H1 (cell line): ENCODE measurements around the gene GSE1. TPM values are rescaled to one million over a fixed set of nuclear protein-coding genes. Genes with fewer than 3 reads are reported as not detected.

Source experiments
- CTCF ChIA-PET: fragments of 300-600 bp; sonication (Branson Sonifier 250); formaldehyde crosslinking; loops from one replicate; lab custom pipeline; 2021; ENCODE audit not compliant: partially characterized antibody; lab: Charles Lee
- POLR2A ChIA-PET: fragments of 300-600 bp; sonication (Branson Sonifier 250); formaldehyde crosslinking; loops from one replicate; lab custom pipeline; 2021; ENCODE audit warnings: inconsistent platforms; ENCODE audit not compliant: partially characterized antibody; lab: Charles Lee
- DNase-seq, 2 experiments: peaks; one replicate each; pipeline versions ENCODE4 v3.0.0 to v3.0.0-alpha.2; 2010 to 2022; ENCODE audit warnings: low spot score in 2 of 2, low read depth in 1 of 2, mixed read lengths in 1 of 2
- FAIRE-seq: peaks from 2 replicates; lab custom pipeline; 2011; peaks lifted over from hg19 to GRCh38; lab: Jason Lieb, UNC
- H2AFZ ChIP-seq: 2 replicates; pipeline ENCODE4 v1.8.1; 2012; ENCODE audit warnings: low read length, inconsistent platforms
- H2AK5ac ChIP-seq: 2 replicates; pipeline ENCODE4 v1.6.1; 2013; ENCODE audit warnings: low read depth, low read length
- H2BK120ac ChIP-seq: replicated peaks from 2 replicates; pipeline ENCODE3; 2013; ENCODE audit warnings: low read depth, low read length, inconsistent platforms
- H2BK12ac ChIP-seq: 2 replicates; pipeline ENCODE4 v1.6.1; 2013; ENCODE audit warnings: low read depth, low read length
- H2BK15ac ChIP-seq: 2 replicates; pipeline ENCODE4 v1.6.1; 2013; ENCODE audit warnings: low read length
- H2BK20ac ChIP-seq: 2 replicates; pipeline ENCODE4 v1.6.1; 2013; ENCODE audit warnings: low read length
- H2BK5ac ChIP-seq: 2 replicates; pipeline ENCODE4 v1.6.1; 2013; ENCODE audit warnings: low read depth, low read length
- H3K14ac ChIP-seq: 2 replicates; pipeline ENCODE4 v1.6.1; 2013; ENCODE audit warnings: inconsistent platforms; ENCODE audit not compliant: insufficient read length
- H3K18ac ChIP-seq: 2 replicates; pipeline ENCODE4 v1.6.1; 2013; ENCODE audit warnings: low read length; ENCODE audit errors: extremely low read depth
- H3K23ac ChIP-seq: 2 replicates; pipeline ENCODE4 v1.6.1; 2013; ENCODE audit warnings: inconsistent platforms; ENCODE audit not compliant: insufficient read length
- H3K23me2 ChIP-seq: 2 replicates; pipeline ENCODE4 v1.6.1; 2013; ENCODE audit warnings: low read depth, low read length
- H3K27ac ChIP-seq: 2 replicates; pipeline ENCODE4 v1.6.1; 2011; ENCODE audit warnings: low read depth, low read length, inconsistent platforms
- H3K27me3 ChIP-seq, 4 experiments: replicated peaks in 1 of 4; 1 replicate in 1 of 4; 2 replicates in 3 of 4; pipeline versions ENCODE4 v1.6.1 to v1.8.1; 2011 to 2013; ENCODE audit warnings: low read length in 3 of 4, mild to moderate bottlenecking in 3 of 4, inconsistent platforms in 2 of 4, mixed read lengths in 2 of 4, moderate library complexity in 1 of 4; ENCODE audit not compliant: control insufficient read depth in 3 of 4, insufficient read depth in 3 of 4; ENCODE audit errors: extremely low read depth in 1 of 4
- H3K36me3 ChIP-seq, 4 experiments: 2 replicates each; pipeline versions ENCODE4 v1.6.1 to v1.8.1; 2011 to 2013; ENCODE audit warnings: mild to moderate bottlenecking in 4 of 4, low read length in 3 of 4, moderate library complexity in 2 of 4, control low read depth in 1 of 4, inconsistent platforms in 1 of 4; ENCODE audit not compliant: insufficient read depth in 4 of 4, control insufficient read depth in 2 of 4
- H3K4ac ChIP-seq: replicated peaks from 2 replicates; pipeline ENCODE3; 2013; ENCODE audit warnings: low read length, low read depth, mixed read lengths, inconsistent platforms; ENCODE audit not compliant: insufficient read length
- H3K4me1 ChIP-seq, 4 experiments: replicated peaks in 1 of 4; 1 replicate in 1 of 4; 2 replicates in 3 of 4; pipeline versions ENCODE4 v1.6.1 to v1.8.1; 2011 to 2013; ENCODE audit warnings: low read length in 3 of 4, inconsistent platforms in 2 of 4, mixed read lengths in 1 of 4; ENCODE audit not compliant: insufficient read depth in 4 of 4, control insufficient read depth in 3 of 4
- H3K4me2 ChIP-seq, 2 experiments: 2 replicates each; pipeline versions ENCODE4 v1.6.1 to v1.8.1; 2011 to 2013; ENCODE audit warnings: low read depth in 2 of 2, low read length in 2 of 2, control low read depth in 1 of 2, inconsistent platforms in 1 of 2, mild to moderate bottlenecking in 1 of 2; ENCODE audit not compliant: insufficient read depth in 1 of 2
- H3K4me3 ChIP-seq, 4 experiments: fragments of 200-600, 300-600 bp in 1 of 4; sonication (generic), shearing (Covaris generic), sonication (Bioruptor Twin) in 1 of 4; 2 replicates each; pipeline versions ENCODE4 v1.5.1 to v1.8.1; 2011 to 2016; ENCODE audit warnings: low read length in 4 of 4, low read depth in 3 of 4, control low read depth in 2 of 4, inconsistent platforms in 2 of 4, mild to moderate bottlenecking in 2 of 4, mixed read lengths in 1 of 4, moderate library complexity in 1 of 4; ENCODE audit not compliant: insufficient read depth in 2 of 4; ENCODE audit errors: extremely low read depth in 1 of 4
- H3K56ac ChIP-seq: replicated peaks from 2 replicates; pipeline ENCODE3; 2013; ENCODE audit warnings: low read depth, mild to moderate bottlenecking, mixed read lengths, low read length, inconsistent platforms; ENCODE audit not compliant: insufficient read length
- H3K79me1 ChIP-seq: 2 replicates; pipeline ENCODE4 v1.6.1; 2013; ENCODE audit warnings: low read depth, low read length, control low read depth
- H3K79me2 ChIP-seq, 2 experiments: 2 replicates each; pipeline versions ENCODE4 v1.6.1 to v1.8.1; 2012 to 2013; ENCODE audit warnings: low read length in 2 of 2, mild to moderate bottlenecking in 2 of 2, inconsistent platforms in 1 of 2; ENCODE audit not compliant: insufficient read depth in 2 of 2, control insufficient read depth in 1 of 2
- H3K9ac ChIP-seq, 4 experiments: replicated peaks in 1 of 4; 1 replicate in 1 of 4; 2 replicates in 3 of 4; pipeline versions ENCODE4 v1.6.1 to v1.8.1; 2011 to 2013; ENCODE audit warnings: low read depth in 3 of 4, low read length in 3 of 4, control low read depth in 2 of 4, mild to moderate bottlenecking in 2 of 4, moderate library complexity in 2 of 4, inconsistent platforms in 1 of 4; ENCODE audit errors: extremely low read depth in 1 of 4
- H3K9me3 ChIP-seq, 2 experiments: 2 replicates each; pipeline versions ENCODE4 v1.6.1 to v1.8.1; 2012 to 2013; ENCODE audit warnings: mild to moderate bottlenecking in 2 of 2, moderate library complexity in 2 of 2, control low read depth in 1 of 2, inconsistent platforms in 1 of 2, low read depth in 1 of 2, low read length in 1 of 2, mixed read lengths in 1 of 2; ENCODE audit not compliant: insufficient read depth in 2 of 2
- H4K20me1 ChIP-seq, 2 experiments: replicated peaks in 1 of 2; 2 replicates each; pipeline versions ENCODE3 to v1.8.1; 2011 to 2013; ENCODE audit warnings: inconsistent platforms in 2 of 2, low read length in 2 of 2, mild to moderate bottlenecking in 1 of 2; ENCODE audit not compliant: insufficient read depth in 2 of 2, control insufficient read depth in 1 of 2
- H4K5ac ChIP-seq: 2 replicates; pipeline ENCODE4 v1.6.1; 2013; ENCODE audit warnings: low read length, low read depth, mixed read lengths, inconsistent platforms; ENCODE audit not compliant: insufficient read length
- H4K8ac ChIP-seq: 2 replicates; pipeline ENCODE4 v1.8.0; 2013; ENCODE audit warnings: mild to moderate bottlenecking, moderate library complexity, low read length, inconsistent platforms; ENCODE audit not compliant: insufficient read depth; ENCODE audit errors: extremely low read depth
- H4K91ac ChIP-seq: replicated peaks from 2 replicates; pipeline ENCODE3; 2013; ENCODE audit warnings: low read length, mixed read lengths, inconsistent platforms; ENCODE audit not compliant: insufficient read length
- BACH1 ChIP-seq: IDR thresholded peaks from 2 replicates; pipeline ENCODE4 v1.6.1; 2012; ENCODE audit warnings: low read length, improper control_type of control experiment
- CHD1 ChIP-seq: IDR thresholded peaks from 2 replicates; pipeline ENCODE4 v1.6.1; 2012; ENCODE audit warnings: low read depth, low read length, improper control_type of control experiment
- GABPA ChIP-seq: IDR thresholded peaks from 2 replicates; pipeline ENCODE4 v1.6.1; 2011; ENCODE audit warnings: mild to moderate bottlenecking, low read length, moderate library complexity, borderline replicate concordance; ENCODE audit not compliant: insufficient read depth
- GTF2F1 ChIP-seq: IDR thresholded peaks from 2 replicates; pipeline ENCODE4 v1.6.1; 2012; ENCODE audit warnings: low read depth, low read length, improper control_type of control experiment, borderline replicate concordance
- HDAC6 ChIP-seq: IDR thresholded peaks from one replicate; pipeline ENCODE4 v1.7.1; 2012; ENCODE audit warnings: low read depth, mild to moderate bottlenecking, inconsistent platforms, low read length, moderate library complexity
- KDM4A ChIP-seq: IDR thresholded peaks from one replicate; pipeline ENCODE4 v1.7.1; 2012; ENCODE audit warnings: low read depth, mild to moderate bottlenecking, moderate library complexity, low read length, inconsistent platforms; ENCODE audit not compliant: severe bottlenecking
- KDM5A ChIP-seq: fragments of 200-600 bp; IDR thresholded peaks from 2 replicates; pipeline ENCODE4 v1.7.1; 2012; ENCODE audit warnings: mild to moderate bottlenecking, low read length, inconsistent platforms, mixed read lengths
- NANOG ChIP-seq: IDR thresholded peaks from 2 replicates; pipeline ENCODE4 v1.6.1; 2011; ENCODE audit warnings: low read length, low read depth, mild to moderate bottlenecking, inconsistent platforms; ENCODE audit not compliant: insufficient read depth, poor library complexity, severe bottlenecking
- NRF1 ChIP-seq: IDR thresholded peaks from 2 replicates; pipeline ENCODE4 v1.6.1; 2011; ENCODE audit warnings: mild to moderate bottlenecking, low read depth, low read length, improper control_type of control experiment
- SAP30 ChIP-seq: fragments of 300-600 bp; sonication (generic); IDR thresholded peaks from 2 replicates; pipeline ENCODE4 v1.7.1; 2012; ENCODE audit warnings: low read length, moderate library complexity, mild to moderate bottlenecking, inconsistent platforms; ENCODE audit not compliant: insufficient read depth, insufficient replicate concordance
- SP2 ChIP-seq: IDR thresholded peaks from 2 replicates; pipeline ENCODE4 v1.6.1; 2012; ENCODE audit warnings: mild to moderate bottlenecking, low read length, inconsistent platforms
- TAF7 ChIP-seq: optimal IDR thresholded peaks from 2 replicates; pipeline ENCODE3; 2011; ENCODE audit warnings: low read depth, mild to moderate bottlenecking, inconsistent platforms, low read length, moderate library complexity, borderline replicate concordance
- WGBS, 2 experiments: shearing (Covaris generic) in 1 of 2; methylation state at CpG; one replicate each; pipeline versions ENCODE4 v1.1.6 to v1.1.7; 2013 to 2015; ENCODE audit warnings: low lambda C conversion rate in 2 of 2, mixed read lengths in 2 of 2, inconsistent platforms in 1 of 2, low coverage in 1 of 2, missing lambda C conversion rate in 1 of 2; ENCODE audit not compliant: insufficient replicate concordance in 2 of 2, insufficient coverage in 1 of 2, insufficient read length in 1 of 2; ENCODE audit errors: extremely low coverage in 1 of 2, missing lambda C conversion rate in 1 of 2; 5-methylcytosine and 5-hydroxymethylcytosine counted together
- polyA plus RNA-seq, 7 experiments: library from polyadenylated mRNA; depleted of rRNA in 3 of 7; stranded (reverse) in 5 of 7; unstranded in 2 of 7; fragments of >200 nt in 5 of 7; fragments of 200-250 nt in 2 of 7; gene quantifications; 1 replicate in 5 of 7; 2 replicates in 1 of 7; 4 replicates in 1 of 7; pipeline versions ENCODE4 v1.2.1 to v1.2.3, GENCODE V29; 2011 to 2013; ENCODE audit warnings: missing spikeins in 2 of 7, mixed read lengths in 2 of 7
- total RNA-seq: library from RNA; stranded (reverse); fragmentation: NEBNext Ultra II Directional; extraction: Animal tissue kit (Norgen Biotek cat#: 25700); gene quantifications from 2 replicates; pipeline ENCODE4 v1.2.1, GENCODE V29; 2021

Gene GSE1
- total and polyA plus RNA-seq, 2 of the 8 experiments (the other 6 are each of a cell fraction or from before 2014, with no cell fraction given), result 26.0 to 65.6 TPM

DNA sequence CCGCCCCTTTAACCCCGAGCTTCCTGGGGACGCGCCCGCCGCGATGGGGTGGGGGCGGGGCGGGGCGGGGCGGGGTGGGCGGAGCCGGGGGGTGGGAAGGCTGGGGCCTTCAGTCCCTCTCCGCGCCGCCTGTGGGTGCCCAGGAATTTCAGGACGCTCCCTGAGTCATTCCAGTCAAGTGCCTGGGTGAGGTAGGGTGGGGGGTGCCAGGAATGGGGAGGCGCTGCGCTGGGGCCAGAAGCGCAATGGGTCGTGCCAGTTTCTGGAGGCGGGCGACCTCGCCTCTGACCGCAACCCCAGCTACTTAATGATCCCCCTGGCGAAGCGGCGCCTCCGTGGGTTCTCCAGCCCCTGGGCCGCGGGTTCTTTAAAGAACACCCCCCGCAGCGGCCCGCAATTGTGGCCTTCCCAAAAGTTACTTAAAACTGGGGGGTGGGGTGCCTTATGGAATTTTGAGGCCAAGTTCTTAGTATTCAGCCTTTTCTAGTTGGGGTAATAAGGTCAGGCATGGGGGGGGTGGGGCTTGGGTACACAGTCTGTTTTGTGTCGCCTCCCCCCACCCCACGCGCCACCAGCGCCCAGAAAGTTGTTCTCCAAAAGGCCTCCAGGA lies 826 bp upstream of the GSE1 start:
- no peak overlapping the region for H2AFZ ChIP-seq
- H2BK5ac ChIP-seq, result peak overlapping the region; percentile 93; the same call in 1 of the 2 replicates
- no peak overlapping the region for H3K4ac ChIP-seq
- no peak overlapping the region; the same call in 1 of the 2 replicates for H3K27ac ChIP-seq
- peak overlapping the region; percentile 45 for H4K5ac ChIP-seq
- no peak overlapping the region for H3K14ac ChIP-seq
- peaks cover 0 to 9% (median 4%) of the 10 kb centered on the region in 4 experiments; a peak in 2 of 7 replicates for H3K27me3 ChIP-seq
- H2BK12ac ChIP-seq, result no peak overlapping the region
- H3K9me3 ChIP-seq, result no peaks in the 10 kb centered on the region
- peaks cover 17 to 41% of the 10 kb centered on the region in 2 experiments for H3K79me2 ChIP-seq
- ChIA-PET CTCF (interaction anchor here (0.6 to 1.4 kb wide), 5 partner anchors 66 to 239 kb away, joined by 3 to 4 read pairs (median 3); no protein-coding TSS in a partner anchor), POLR2A (interaction anchor here (0.9 to 5.6 kb wide), 10 partner anchors 11 to 191 kb away, joined by 3 to 29 read pairs (median 4); no protein-coding TSS in a partner anchor)
- H4K8ac ChIP-seq, result peak overlapping the region; percentile 60
- H2BK20ac ChIP-seq, result no peak overlapping the region
- peaks cover 7% of the 10 kb centered on the region for H3K79me1 ChIP-seq
- H3K23ac ChIP-seq, result no peak overlapping the region
- peak overlapping the region in 2 of 4 experiments; percentile 45 to 58; a peak in 3 of 7 replicates for H3K9ac ChIP-seq
- H3K36me3 ChIP-seq, result no peaks in the 10 kb centered on the region
- peaks cover 10% of the 10 kb centered on the region for H3K23me2 ChIP-seq
- DNase-seq (peak in 1 of 2 experiments; percentile 75), FAIRE-seq (no peak)
- peak overlapping the region; percentile 64 for H3K56ac ChIP-seq
- H3K4me3 ChIP-seq, result peak overlapping the region; percentile 70 to 92 (median 77)
- peak overlapping the region; percentile 37 for H4K91ac ChIP-seq
- H2AK5ac ChIP-seq, result peak overlapping the region; percentile 17; the same call in 1 of the 2 replicates
- WGBS, 2 experiments, result 8% methylated on average over 17 of the region's 38 CpGs; no CpG with 5 or more reads in 1 of the 2 experiments
- TF ChIP-seq TAF7 (no peak), NRF1 (no peak), SP2 (no peak), NANOG (no peak), SAP30 (peak; percentile 14), BACH1 (no peak), CHD1 (no peak), KDM4A (peak; percentile 35), KDM5A (no peak), GTF2F1 (no peak), GABPA (no peak), HDAC6 (no peak)
- peaks cover 4 to 52% (median 41%) of the 10 kb centered on the region in 4 experiments for H3K4me1 ChIP-seq
- H3K4me2 ChIP-seq, result peak overlapping the region; percentile 3 to 80
- peak overlapping the region; percentile 75 for H3K18ac ChIP-seq
- no peak overlapping the region for H2BK15ac ChIP-seq
- H4K20me1 ChIP-seq, result peaks cover 19 to 24% of the 10 kb centered on the region in 2 experiments
- H2BK120ac ChIP-seq, result no peak overlapping the region
